ENCODE data around the gene TAF3.
"Not testable (repeated sequence)": the region's sequence is repeated elsewhere in the genome, so short reads cannot be mapped to it uniquely, and the experiment has no call there.

Gene TAF3

GRCh38 chr10:7818295-7819120 lies at the start of gene TAF3:
Gene TAF3 (plus strand): TSS chr10:7818505. CDS start chr10:7818710, 205 bp downstream.
- peak; percentile 52 for DNase-seq (ENCODE audit: low read depth)

- DNase-seq (ENCODE audit: low read depth) = no peak
Measured at GRCh38 chr10:7773845-7774801, 44.2 kb upstream of the TAF3 start.

GRCh38 chr10:7776777-7777176 lies 41.5 kb upstream of the TAF3 start:
- DNase-seq (ENCODE audit: low read depth) = no peak

- not testable (repeated sequence) for DNase-seq (ENCODE audit: low read depth)
Measured at GRCh38 chr10:7782194-7782593, 36.1 kb upstream of the TAF3 start.

GRCh38 chr10:7786430-7786829 lies 31.9 kb upstream of the TAF3 start:
- DNase-seq (ENCODE audit: low read depth) = no peak

- DNase-seq (ENCODE audit: low read depth) = no peak
Measured at GRCh38 chr10:7787150-7787856, 31.0 kb upstream of the TAF3 start.

GRCh38 chr10:7787857-7788638 lies 30.3 kb upstream of the TAF3 start, which contains the start of the genes ATP5F1C and KIN:
Gene ATP5F1C (plus strand): TSS chr10:7788177. CDS start chr10:7788208, 31 bp downstream.
Gene KIN (minus strand): TSS chr10:7787993. CDS start chr10:7787933, 60 bp downstream.
- DNase-seq (ENCODE audit: low read depth) = peak; percentile 95

- DNase-seq (ENCODE audit: low read depth) = no peak
Measured at GRCh38 chr10:7788639-7789286, 29.5 kb upstream of the TAF3 start.

GRCh38 chr10:7789390-7789789 lies 28.9 kb upstream of the TAF3 start:
- DNase-seq (ENCODE audit: low read depth) = no peak

- no peak for DNase-seq (ENCODE audit: low read depth)
Measured at GRCh38 chr10:7792541-7792940, 25.8 kb upstream of the TAF3 start.

- DNase-seq (ENCODE audit: low read depth) = no peak
Measured at GRCh38 chr10:7794251-7795026, 23.9 kb upstream of the TAF3 start.

- DNase-seq (ENCODE audit: low read depth) = no peak
Measured at GRCh38 chr10:7795605-7796004, 22.7 kb upstream of the TAF3 start.

- peak; percentile 65 for DNase-seq (ENCODE audit: low read depth)
Measured at GRCh38 chr10:7797582-7797981, 20.7 kb upstream of the TAF3 start.

- DNase-seq (ENCODE audit: low read depth) = no peak
Measured at GRCh38 chr10:7802606-7803005, 15.7 kb upstream of the TAF3 start.

- DNase-seq (ENCODE audit: low read depth) = no peak
Measured at GRCh38 chr10:7804216-7804615, 14.1 kb upstream of the TAF3 start.

- DNase-seq (ENCODE audit: low read depth) = no peak
Measured at GRCh38 chr10:7804741-7805140, 13.6 kb upstream of the TAF3 start.

- DNase-seq (ENCODE audit: low read depth) = no peak
Measured at GRCh38 chr10:7808686-7809267, 9.5 kb upstream of the TAF3 start.

GRCh38 chr10:7810443-7810842 lies 7.9 kb upstream of the TAF3 start:
- no peak for DNase-seq (ENCODE audit: low read depth)

- DNase-seq (ENCODE audit: low read depth) = no peak
Measured at GRCh38 chr10:7811000-7811399, 7.3 kb upstream of the TAF3 start.

Measured in fibroblast of the conjunctiva (primary cell).